ENCODE data around the gene RTN4RL1.
"Not testable (repeated sequence)": the region's sequence is repeated elsewhere in the genome, so short reads cannot be mapped to it uniquely, and the experiment has no call there.

RTN4RL1 gene

DNA sequence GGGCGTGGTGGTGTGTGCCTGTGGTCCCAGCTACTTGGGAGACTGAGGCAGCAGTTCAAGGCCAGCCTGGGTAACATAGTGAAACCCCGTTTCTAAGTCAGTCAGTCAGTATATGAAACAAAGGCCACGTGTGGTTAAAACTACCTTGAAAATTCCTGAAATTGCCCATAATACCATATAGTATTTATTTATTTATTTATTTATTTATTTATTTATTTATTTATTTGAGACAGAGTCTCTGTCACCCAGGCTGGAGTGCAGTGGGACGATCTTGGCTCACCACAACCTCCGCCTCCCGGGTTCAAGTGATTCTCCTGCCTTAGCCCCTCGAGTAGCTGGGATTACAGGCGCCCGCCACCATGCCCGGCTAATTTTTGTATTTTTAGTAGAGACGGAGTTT, 129.7 kb downstream of the RTN4RL1 start:
- not testable (repeated sequence) for DNase-seq (ENCODE audit: low spot score)

DNA sequence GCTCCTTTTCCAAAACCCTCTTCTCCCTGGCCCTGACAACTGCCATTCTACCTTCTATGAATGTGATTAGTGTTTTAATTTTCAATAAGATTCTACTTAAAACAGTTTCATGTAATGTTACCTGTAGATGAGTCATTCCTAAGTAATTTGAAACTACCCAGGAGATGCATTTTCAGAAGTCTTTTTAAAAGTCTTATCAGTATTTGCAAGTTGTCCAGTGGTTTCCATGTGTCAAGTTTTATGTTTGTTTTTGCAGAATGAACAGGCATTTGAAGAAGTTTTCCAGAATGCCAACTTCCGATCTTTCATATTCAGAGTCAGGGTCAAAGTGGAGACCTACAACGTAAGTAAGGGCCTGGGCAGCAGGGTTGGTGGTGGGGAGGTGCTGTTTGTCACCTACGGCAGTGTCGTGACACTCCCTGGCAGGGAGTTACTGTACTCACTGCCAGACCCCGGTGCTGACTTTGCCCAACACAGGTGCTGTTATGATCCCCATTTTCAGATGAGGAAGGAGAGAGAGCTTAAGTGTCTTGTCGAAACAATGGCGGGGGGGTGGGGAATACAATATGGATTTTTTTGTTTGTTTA, 130.3 kb downstream of the RTN4RL1 start:
- no peak for DNase-seq (ENCODE audit: low spot score)

DNA sequence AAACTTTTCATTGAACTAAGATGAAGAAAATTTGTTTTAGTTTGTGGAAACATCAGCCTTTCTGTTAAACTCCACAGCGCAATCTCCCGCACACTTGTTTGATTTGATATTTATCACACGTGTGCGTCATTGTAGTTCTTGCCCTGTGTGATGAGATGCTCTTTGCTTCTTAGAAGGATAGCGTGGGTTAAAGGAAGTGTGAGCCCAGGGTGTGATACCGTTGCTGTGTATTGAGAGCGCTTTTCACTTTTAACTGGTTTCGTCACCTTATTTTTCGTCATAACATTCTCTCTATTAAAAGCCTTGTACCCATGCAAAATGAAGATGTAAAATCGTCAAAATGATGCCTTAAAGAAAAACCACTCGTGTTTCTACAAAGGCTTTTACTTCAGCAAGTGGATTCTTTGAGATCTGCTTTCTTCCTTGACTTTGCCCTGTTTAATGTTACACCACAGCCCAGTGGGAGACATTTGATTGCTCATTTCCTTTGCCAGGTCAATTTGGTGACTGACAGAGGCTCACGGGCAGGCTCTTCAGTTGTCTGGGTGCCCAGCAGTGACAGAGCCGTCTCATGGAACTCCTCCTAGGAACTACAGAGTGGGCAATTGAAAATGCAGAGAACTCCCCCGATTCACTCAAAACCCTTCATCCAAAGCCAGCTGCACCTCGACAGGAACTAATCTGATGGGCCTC, 134.2 kb downstream of the RTN4RL1 start:
- DNase-seq (ENCODE audit: low spot score) = no peak

DNA sequence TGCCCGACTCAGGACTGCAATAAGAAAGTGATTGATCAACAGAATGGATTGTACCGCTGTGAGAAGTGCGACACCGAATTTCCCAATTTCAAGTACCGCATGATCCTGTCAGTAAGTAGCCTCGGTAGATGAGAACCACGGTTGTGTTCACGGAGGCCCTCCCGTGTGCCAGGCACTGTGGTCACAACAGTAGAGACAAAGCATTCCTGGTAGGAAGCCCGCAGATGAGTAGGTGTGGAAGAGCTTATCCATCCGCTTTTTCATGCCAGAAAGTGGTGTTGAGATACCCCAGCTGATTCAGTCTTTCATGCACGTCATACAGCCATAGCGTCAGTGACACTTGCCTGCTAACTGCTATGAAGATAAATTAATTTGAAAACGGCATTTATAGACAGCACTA, 136.4 kb downstream of the RTN4RL1 start:
- DNase-seq (ENCODE audit: low spot score) = no peak

Data from hepatic stellate cell (primary cell).